SU-DHL-6 (cell line): ENCODE results near the gene PTRH2.
"Not testable (repeated sequence)": the region's sequence is repeated elsewhere in the genome, so short reads cannot be mapped to it uniquely, and the experiment has no call there.

Source experiments
- H2AFZ ChIP-seq: fragments of 200-600 bp; sonication (generic); 2 replicates; pipeline ENCODE4 v1.6.1; 2014; ENCODE audit warnings: low read depth, mild to moderate bottlenecking, moderate library complexity, mixed read lengths, antibody characterized with exemption, low read length; ENCODE audit not compliant: severe bottlenecking
- H3F3A ChIP-seq: fragments of 200-600 bp; shearing (Covaris generic); 2 replicates; pipeline ENCODE4 v1.6.0; 2016; ENCODE audit warnings: antibody characterized with exemption, mild to moderate bottlenecking; ENCODE audit not compliant: insufficient read depth
- H3K27ac ChIP-seq: fragments of 200-600 bp; sonication (generic); 2 replicates; pipeline ENCODE4 v1.5.1; 2016; ENCODE audit warnings: low read depth, mild to moderate bottlenecking, low read length, moderate library complexity, mixed read lengths
- H3K27me3 ChIP-seq: fragments of 200-600 bp; sonication (generic), shearing (Covaris generic); 2 replicates; pipeline ENCODE4 v1.6.0; 2014; ENCODE audit warnings: mild to moderate bottlenecking, low read length
- H3K36me3 ChIP-seq: fragments of 200-600 bp; sonication (generic); 2 replicates; pipeline ENCODE4 v1.6.1; 2014; ENCODE audit warnings: mild to moderate bottlenecking, low read length, mixed read lengths
- H3K4me2 ChIP-seq: fragments of 300-600, 200-600 bp; shearing (Covaris generic), sonication (generic); 2 replicates; pipeline ENCODE4 v1.6.0; 2014; ENCODE audit warnings: low read length, low read depth, mild to moderate bottlenecking; ENCODE audit not compliant: poor library complexity, severe bottlenecking
- H3K4me3 ChIP-seq: fragments of 200-600 bp; sonication (generic); 2 replicates; pipeline ENCODE4 v1.5.1; 2014; ENCODE audit warnings: antibody characterized with exemption, low read length, mild to moderate bottlenecking, mixed read lengths; ENCODE audit not compliant: insufficient read depth, poor library complexity, severe bottlenecking
- H3K79me2 ChIP-seq: fragments of 200-600 bp; sonication (generic); 2 replicates; pipeline ENCODE4 v1.6.1; 2014; ENCODE audit warnings: mild to moderate bottlenecking, low read length, moderate library complexity; ENCODE audit not compliant: insufficient read depth
- H3K9ac ChIP-seq: fragments of 200-600 bp; sonication (generic); 2 replicates; pipeline ENCODE4 v1.7.0; 2014; ENCODE audit warnings: mild to moderate bottlenecking, low read length
- H3K9me2 ChIP-seq: fragments of 200-600 bp; sonication (generic); replicated peaks from 2 replicates; pipeline ENCODE4 v1.6.1; 2014; ENCODE audit warnings: low read length; ENCODE audit not compliant: insufficient read depth
- H3K9me3 ChIP-seq: fragments of 200-600 bp; sonication (generic); 2 replicates; pipeline ENCODE4 v1.6.1; 2014; ENCODE audit warnings: low read length, mixed read lengths; ENCODE audit not compliant: insufficient read depth
- H4K20me1 ChIP-seq: fragments of 200-600 bp; sonication (generic); 2 replicates; pipeline ENCODE4 v1.6.1; 2014; ENCODE audit warnings: low read depth, mild to moderate bottlenecking, antibody characterized with exemption, low read length, moderate library complexity, mixed read lengths
- CTCF ChIP-seq: fragments of 200-600 bp; sonication (generic); IDR thresholded peaks from one replicate; pipeline ENCODE4 v1.5.1; 2017; ENCODE audit warnings: antibody characterized with exemption, mild to moderate bottlenecking, low read length, moderate library complexity; ENCODE audit not compliant: insufficient read depth, poor library complexity, severe bottlenecking
- EZH2phosphoT487 ChIP-seq: fragments of 200-600 bp; sonication (generic), shearing (Covaris generic); conservative IDR thresholded peaks from 2 replicates; pipeline ENCODE4 v1.6.1; 2018; ENCODE audit warnings: mild to moderate bottlenecking, antibody characterized with exemption, low read length, moderate library complexity, mixed read lengths

Gene PTRH2

GRCh38 chr17:59666235-59666634, 41.0 kb downstream of the PTRH2 start:
- H3K79me2 ChIP-seq = peaks cover 6% of the 10 kb centered on the region; the same call in 1 of the 2 replicates
- H3F3A ChIP-seq = peaks cover 12% of the 10 kb centered on the region; the same call in 1 of the 2 replicates

GRCh38 chr17:59656624-59657023, 50.6 kb downstream of the PTRH2 start:
- not testable (repeated sequence) for H3K9me2 ChIP-seq, H3K4me3 ChIP-seq, H3K27me3 ChIP-seq, H3K79me2 ChIP-seq, H4K20me1 ChIP-seq, H2AFZ ChIP-seq, H3K27ac ChIP-seq, H3K4me2 ChIP-seq, H3F3A ChIP-seq, H3K9ac ChIP-seq, H3K9me3 ChIP-seq
- peaks cover 55% of the 10 kb centered on the region for H3K36me3 ChIP-seq

More at GRCh38 chr17:59666235-59666634, 41.0 kb downstream of the PTRH2 start:
- H3K9ac ChIP-seq = no peak overlapping the region
- TF ChIP-seq EZH2phosphoT487 = no peak
- TF ChIP-seq CTCF = no peak
- H3K9me2 ChIP-seq = no peaks in the 10 kb centered on the region
- H3K36me3 ChIP-seq = peaks cover 84% of the 10 kb centered on the region
- no peak overlapping the region for H3K27ac ChIP-seq
- no peaks in the 10 kb centered on the region; the same call in 1 of the 2 replicates for H4K20me1 ChIP-seq
- H2AFZ ChIP-seq = no peak overlapping the region
- H3K9me3 ChIP-seq = no peaks in the 10 kb centered on the region
- H3K27me3 ChIP-seq = no peaks in the 10 kb centered on the region
- no peak overlapping the region for H3K4me2 ChIP-seq
- H3K4me3 ChIP-seq = no peak overlapping the region

GRCh38 chr17:59652119-59652518, 55.1 kb downstream of the PTRH2 start:
- TF ChIP-seq EZH2phosphoT487 (no peak), CTCF (no peak)
- no peak overlapping the region for H3K4me2 ChIP-seq
- no peak overlapping the region for H3K27ac ChIP-seq

GRCh38 chr17:59651346-59651745, 55.9 kb downstream of the PTRH2 start:
- Histone ChIP-seq H3K36me3 (peaks cover 61% of the 10 kb centered on the region), H3K4me3 (no peak overlapping the region), H3K27me3 (no peaks in the 10 kb centered on the region), H2AFZ (no peak overlapping the region), H3K9me3 (no peaks in the 10 kb centered on the region), H3K27ac (no peak overlapping the region), H4K20me1 (0 out of 2 replicates have a peak, but pooled peaks cover 4% of the 10 kb centered on the region), H3K4me2 (no peak overlapping the region), H3K79me2 (peaks cover 15% of the 10 kb centered on the region), H3K9ac (no peak overlapping the region), H3F3A (no peaks in the 10 kb centered on the region), H3K9me2 (no peaks in the 10 kb centered on the region)
- no peak for TF ChIP-seq EZH2phosphoT487
- no peak for TF ChIP-seq CTCF

More at GRCh38 chr17:59652119-59652518, 55.1 kb downstream of the PTRH2 start:
- Histone ChIP-seq H4K20me1 (0 out of 2 replicates have a peak, but pooled peaks cover 4% of the 10 kb centered on the region), H3K9me3 (no peaks in the 10 kb centered on the region), H3F3A (no peaks in the 10 kb centered on the region), H3K9ac (no peak overlapping the region), H2AFZ (no peak overlapping the region), H3K36me3 (peaks cover 66% of the 10 kb centered on the region), H3K9me2 (no peaks in the 10 kb centered on the region), H3K79me2 (peaks cover 11% of the 10 kb centered on the region), H3K4me3 (no peak overlapping the region), H3K27me3 (no peaks in the 10 kb centered on the region)
